Measurements from ENCODE around the gene DNAJB4.

GRCh38 chr1:78006521-78006920 is 1.8 kb downstream of the DNAJB4 start:
- TF ChIP-seq CTCF (IDR thresholded peaks at IDR 0.05) (no peak), POLR2A (IDR thresholded peaks at IDR 0.05) (no peak)
